Measurements from ENCODE around the gene PRSS1. TPM values are rescaled to one million over a fixed set of nuclear protein-coding genes. Genes with fewer than 3 reads are reported as not detected.

Gene PRSS1
- total RNA-seq, 3 donors from 2014 or later = not detected

DNA sequence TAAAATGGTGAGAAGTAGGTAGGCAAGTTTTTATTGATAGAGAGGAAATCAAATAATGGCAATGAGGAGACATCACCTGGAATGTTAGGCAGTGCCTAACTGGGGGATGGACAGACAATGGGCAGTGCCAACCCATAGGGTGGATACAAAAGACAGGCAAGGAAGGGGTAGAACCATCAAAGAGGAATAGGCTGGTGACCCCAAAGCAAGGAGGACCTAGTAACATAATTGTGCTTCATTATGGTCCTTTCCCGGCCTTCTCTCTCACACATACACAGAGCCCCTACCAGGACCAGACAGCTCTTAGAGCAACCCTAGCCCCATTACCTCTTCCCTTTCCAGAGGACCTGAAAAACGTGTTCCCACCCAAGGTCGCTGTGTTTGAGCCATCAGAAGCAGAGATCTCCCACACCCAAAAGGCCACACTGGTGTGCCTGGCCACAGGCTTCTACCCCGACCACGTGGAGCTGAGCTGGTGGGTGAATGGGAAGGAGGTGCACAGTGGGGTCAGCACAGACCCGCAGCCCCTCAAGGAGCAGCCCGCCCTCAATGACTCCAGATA lies 51.5 kb downstream of the PRSS1 start:
- TF ChIP-seq POLR2AphosphoS5 (IDR thresholded peaks at IDR 0.05) (no peak), POLR2A (IDR thresholded peaks at IDR 0.05) (no peak)
- TF ChIP-seq, protein P1, sequence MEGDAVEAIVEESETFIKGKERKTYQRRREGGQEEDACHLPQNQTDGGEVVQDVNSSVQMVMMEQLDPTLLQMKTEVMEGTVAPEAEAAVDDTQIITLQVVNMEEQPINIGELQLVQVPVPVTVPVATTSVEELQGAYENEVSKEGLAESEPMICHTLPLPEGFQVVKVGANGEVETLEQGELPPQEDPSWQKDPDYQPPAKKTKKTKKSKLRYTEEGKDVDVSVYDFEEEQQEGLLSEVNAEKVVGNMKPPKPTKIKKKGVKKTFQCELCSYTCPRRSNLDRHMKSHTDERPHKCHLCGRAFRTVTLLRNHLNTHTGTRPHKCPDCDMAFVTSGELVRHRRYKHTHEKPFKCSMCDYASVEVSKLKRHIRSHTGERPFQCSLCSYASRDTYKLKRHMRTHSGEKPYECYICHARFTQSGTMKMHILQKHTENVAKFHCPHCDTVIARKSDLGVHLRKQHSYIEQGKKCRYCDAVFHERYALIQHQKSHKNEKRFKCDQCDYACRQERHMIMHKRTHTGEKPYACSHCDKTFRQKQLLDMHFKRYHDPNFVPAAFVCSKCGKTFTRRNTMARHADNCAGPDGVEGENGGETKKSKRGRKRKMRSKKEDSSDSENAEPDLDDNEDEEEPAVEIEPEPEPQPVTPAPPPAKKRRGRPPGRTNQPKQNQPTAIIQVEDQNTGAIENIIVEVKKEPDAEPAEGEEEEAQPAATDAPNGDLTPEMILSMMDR (IDR thresholded peaks at IDR 0.05) = no peak
- intact Hi-C loops (cut with DNase I; ENCODE audit: low total_unique reads) = loop anchor here (5.0 kb wide), 1 partner anchor 263 kb away; no protein-coding TSS in a partner anchor
- peaks cover 0 to 7% of the 10 kb centered on the region in 2 donors for H3K4me1 ChIP-seq
- DNase-seq (ENCODE audit: low spot score in 2 of 2) = no peak
- H3K27me3 ChIP-seq = peaks cover 2 to 37% of the 10 kb centered on the region in 2 donors
- no peak overlapping the region for H3K27ac ChIP-seq
- no peaks in the 10 kb centered on the region for H3K9me3 ChIP-seq
- no peak overlapping the region for H3K4me3 ChIP-seq
- no peaks in the 10 kb centered on the region for H3K36me3 ChIP-seq

GRCh38 chr7:142801601-142802295 lies 52.5 kb downstream of the PRSS1 start:
- no peak overlapping the region for H3K4me3 ChIP-seq
- no peak for DNase-seq (ENCODE audit: low spot score in 2 of 2)
- H3K36me3 ChIP-seq = no peaks in the 10 kb centered on the region
- H3K27ac ChIP-seq = no peak overlapping the region
- peaks cover 2 to 29% of the 10 kb centered on the region in 2 donors for H3K27me3 ChIP-seq
- peaks cover 0 to 7% of the 10 kb centered on the region in 2 donors for H3K4me1 ChIP-seq
- no peak for TF ChIP-seq POLR2A (IDR thresholded peaks at IDR 0.05)
- TF ChIP-seq POLR2AphosphoS5 (IDR thresholded peaks at IDR 0.05) = no peak
- intact Hi-C loops (cut with DNase I; ENCODE audit: low total_unique reads) = loop anchor here (5.0 kb wide), 1 partner anchor 264 kb away; no protein-coding TSS in a partner anchor
- no peaks in the 10 kb centered on the region for H3K9me3 ChIP-seq

DNA sequence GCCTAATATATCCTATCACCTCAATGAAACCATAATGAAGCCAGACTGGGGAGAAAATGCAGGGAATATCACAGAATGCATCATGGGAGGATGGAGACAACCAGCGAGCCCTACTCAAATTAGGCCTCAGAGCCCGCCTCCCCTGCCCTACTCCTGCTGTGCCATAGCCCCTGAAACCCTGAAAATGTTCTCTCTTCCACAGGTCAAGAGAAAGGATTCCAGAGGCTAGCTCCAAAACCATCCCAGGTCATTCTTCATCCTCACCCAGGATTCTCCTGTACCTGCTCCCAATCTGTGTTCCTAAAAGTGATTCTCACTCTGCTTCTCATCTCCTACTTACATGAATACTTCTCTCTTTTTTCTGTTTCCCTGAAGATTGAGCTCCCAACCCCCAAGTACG lies 53.0 kb downstream of the PRSS1 start:
- TF ChIP-seq POLR2A (IDR thresholded peaks at IDR 0.05) (no peak), POLR2AphosphoS5 (IDR thresholded peaks at IDR 0.05) (no peak)
- TF ChIP-seq, protein P1 (IDR thresholded peaks at IDR 0.05) = no peak
- DNase-seq (ENCODE audit: low spot score in 2 of 2) = no peak
- intact Hi-C loops (cut with DNase I; ENCODE audit: low total_unique reads) = loop anchor here (5.0 kb wide), 1 partner anchor 265 kb away; no protein-coding TSS in a partner anchor
- H3K4me1 ChIP-seq = peaks cover 0 to 5% of the 10 kb centered on the region in 2 donors
- H3K4me3 ChIP-seq = no peak overlapping the region
- peaks cover 0 to 23% of the 10 kb centered on the region in 2 donors for H3K27me3 ChIP-seq
- H3K36me3 ChIP-seq = no peaks in the 10 kb centered on the region
- no peaks in the 10 kb centered on the region for H3K9me3 ChIP-seq
- H3K27ac ChIP-seq = no peak overlapping the region

Other genes starting within 250 kb of the PRSS1 start
- gene PRSS2, start 21.5 kb downstream of the PRSS1 start, total RNA-seq = not detected
- 10 to 100 TPM in 2 of 3 donors, 1 to 10 TPM in 1; 5.2 to 29.8 (median 29.6) TPM for gene EPHB6, start 105.6 kb downstream of the PRSS1 start, total RNA-seq
- gene TRPV6, start 136.3 kb downstream of the PRSS1 start, total RNA-seq = 10 to 100 TPM in 2 of 3 donors, under 1 TPM in 1; under 0.01 to 19.8 (median 13.4) TPM
- 1 to 10 TPM in 1 of 3 donors, under 1 TPM in 1, not detected in 1; 0.15 to 1.3 TPM for gene TRPV5, start 184.3 kb downstream of the PRSS1 start, total RNA-seq
- gene LLCFC1, start 190.0 kb downstream of the PRSS1 start, total RNA-seq = not detected
- 1 to 10 TPM in 2 of 3 donors, under 1 TPM in 1; 0.16 to 4.3 (median 2.2) TPM for gene KEL, start 212.9 kb downstream of the PRSS1 start, total RNA-seq

All from breast epithelium (tissue), 4 donors.